Mesodermal cell (in vitro differentiated cells): ENCODE results near the gene FKBP4.

ENCODE experiments used
- H3K27ac ChIP-seq: 2 replicates; pipeline ENCODE4 v1.7.0; 2013; ENCODE audit warnings: mild to moderate bottlenecking, low read depth, low read length, moderate library complexity; ENCODE audit not compliant: severe bottlenecking
- H3K36me3 ChIP-seq: 2 replicates; pipeline ENCODE4 v1.7.1; 2013; ENCODE audit warnings: mild to moderate bottlenecking, low read length, moderate library complexity; ENCODE audit not compliant: control insufficient read depth, insufficient read depth
- H3K4me1 ChIP-seq: one replicate; pipeline ENCODE4 v1.7.1; 2013; ENCODE audit warnings: mild to moderate bottlenecking, low read length; ENCODE audit not compliant: insufficient read depth, control insufficient read depth, poor library complexity, severe bottlenecking
- H3K4me3 ChIP-seq: 2 replicates; pipeline ENCODE4 v1.7.0; 2013; ENCODE audit warnings: low read length, control low read depth, mild to moderate bottlenecking; ENCODE audit not compliant: insufficient read depth, poor library complexity, severe bottlenecking; ENCODE audit errors: extremely low read depth
- H3K9me3 ChIP-seq: 2 replicates; pipeline ENCODE4 v1.7.1; 2013; ENCODE audit warnings: mild to moderate bottlenecking, low read length, moderate library complexity; ENCODE audit not compliant: control insufficient read depth
- WGBS, 2 experiments: methylation state at CpG; one replicate each; pipeline ENCODE4 v1.1.5; 2013; ENCODE audit warnings: missing lambda C conversion rate in 2 of 2; ENCODE audit not compliant: insufficient coverage in 2 of 2; 5-methylcytosine and 5-hydroxymethylcytosine counted together

The FKBP4 gene

DNA sequence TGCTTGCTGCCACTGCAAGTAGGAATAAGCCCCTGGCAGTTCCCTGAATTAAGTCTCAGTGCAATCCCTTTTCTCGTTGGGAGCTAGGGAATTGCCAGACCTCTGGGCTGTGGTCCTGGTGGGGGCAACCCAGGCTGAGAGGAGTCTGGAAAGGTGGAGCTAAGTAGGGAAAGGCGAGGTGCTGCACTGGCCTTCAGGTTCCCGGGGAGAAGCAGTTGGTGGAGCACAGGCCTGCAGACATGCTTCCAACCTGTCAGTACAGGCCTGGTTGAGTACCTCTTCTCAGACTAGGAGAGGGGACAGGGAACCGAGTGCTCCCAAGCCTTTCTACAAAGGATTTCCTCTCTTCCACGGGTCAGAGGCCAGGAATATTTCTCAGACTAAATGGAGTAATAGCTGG, 38.6 kb downstream of the FKBP4 start:
- Histone ChIP-seq H3K9me3 (no peaks in the 10 kb centered on the region), H3K27ac (no peak overlapping the region), H3K36me3 (peaks cover 20% of the 10 kb centered on the region), H3K4me1 (peaks cover 13% of the 10 kb centered on the region), H3K4me3 (no peak overlapping the region)
- WGBS, 2 experiments = 80 to 87% methylated on average over 3 of the region's 5 CpGs

DNA sequence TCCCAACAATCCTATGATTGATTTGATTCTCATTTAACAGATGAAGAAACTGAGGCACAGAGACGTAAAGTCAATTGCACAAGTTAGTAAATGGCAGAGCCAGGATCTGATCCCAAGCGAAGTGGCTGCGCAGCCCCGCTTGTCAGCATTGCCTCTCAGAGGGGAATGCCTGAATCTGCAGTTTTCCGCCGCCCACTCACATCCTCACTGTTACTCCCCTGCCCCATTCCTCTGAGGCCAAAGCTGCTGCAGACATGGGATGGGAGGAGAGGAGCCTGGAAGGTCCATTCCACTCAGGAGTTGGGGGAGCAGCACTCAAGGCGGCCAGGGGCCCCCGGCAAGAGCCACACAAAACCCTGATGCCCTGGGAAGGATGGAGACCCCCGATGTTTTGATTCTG, 39.0 kb downstream of the FKBP4 start:
- H3K9me3 ChIP-seq = no peaks in the 10 kb centered on the region
- H3K4me1 ChIP-seq = peaks cover 13% of the 10 kb centered on the region
- WGBS, 2 experiments = 88 to 93% methylated on average over 7 of the region's 9 CpGs
- H3K4me3 ChIP-seq = no peak overlapping the region
- H3K36me3 ChIP-seq = peaks cover 19% of the 10 kb centered on the region
- peak overlapping the region; percentile 19 for H3K27ac ChIP-seq

DNA sequence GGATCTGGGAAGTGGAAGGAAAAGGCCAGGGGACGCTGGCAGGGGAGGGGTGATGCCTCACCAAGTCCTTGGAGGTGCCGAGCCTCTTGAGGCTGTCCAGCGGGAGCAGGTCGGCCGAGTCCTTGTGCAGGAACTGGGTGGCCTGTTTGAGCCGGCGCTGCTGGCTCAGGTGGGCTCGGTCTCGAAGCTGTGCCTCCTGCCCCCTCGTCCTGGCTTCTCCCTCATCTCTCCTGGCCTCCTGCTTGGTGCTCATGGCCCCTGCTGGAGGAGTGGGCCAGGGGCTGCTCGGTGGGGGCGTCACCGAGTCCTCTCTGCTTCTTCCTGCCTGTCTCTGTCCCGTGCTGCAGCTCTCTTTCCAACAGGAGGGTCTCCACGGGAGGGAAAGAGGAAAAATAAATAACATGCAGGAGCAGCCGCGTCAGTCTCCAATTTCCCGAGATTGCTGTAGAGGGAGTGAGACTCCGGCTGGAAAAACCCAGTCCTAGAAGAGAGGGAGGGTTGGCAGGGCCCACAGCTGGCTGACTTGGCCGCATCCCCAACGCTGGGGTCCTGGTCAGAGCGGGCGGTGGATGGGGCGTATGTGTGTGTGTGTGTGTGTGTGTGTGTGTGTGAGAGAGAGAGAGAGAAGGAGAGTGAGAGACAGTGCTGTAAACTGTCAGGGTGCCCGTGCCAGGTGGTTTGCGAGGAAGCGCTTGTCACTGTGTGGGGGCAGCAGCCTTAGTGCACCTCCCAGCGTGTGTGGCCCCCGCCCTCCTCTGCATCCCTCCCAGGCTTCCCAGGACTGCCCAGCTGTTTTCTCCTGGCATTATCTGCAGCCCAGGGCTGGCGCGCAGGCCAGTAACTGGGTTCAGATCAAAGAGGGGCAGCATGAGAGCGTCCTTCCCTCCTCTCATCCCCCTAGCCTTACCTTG, 40.1 kb downstream of the FKBP4 start, which contains the start of gene NRIP2:
TSS of gene NRIP2 (minus strand) at position 455 of the 911 bp plus-strand sequence. CDS start at position 403, 52 bp downstream.
- no peak within 1 kb of the TSS for H3K4me3 ChIP-seq
- peak within 1 kb of the TSS; percentile 19 for H3K27ac ChIP-seq
- H3K9me3 ChIP-seq = no peaks in the 10 kb centered on the region
- WGBS, 2 experiments = 47 to 58% methylated on average over 26 to 28 of the region's 32 CpGs
- H3K4me1 ChIP-seq = peaks cover 13% of the 10 kb centered on the region
- peaks cover 11% of the 10 kb centered on the region for H3K36me3 ChIP-seq

DNA sequence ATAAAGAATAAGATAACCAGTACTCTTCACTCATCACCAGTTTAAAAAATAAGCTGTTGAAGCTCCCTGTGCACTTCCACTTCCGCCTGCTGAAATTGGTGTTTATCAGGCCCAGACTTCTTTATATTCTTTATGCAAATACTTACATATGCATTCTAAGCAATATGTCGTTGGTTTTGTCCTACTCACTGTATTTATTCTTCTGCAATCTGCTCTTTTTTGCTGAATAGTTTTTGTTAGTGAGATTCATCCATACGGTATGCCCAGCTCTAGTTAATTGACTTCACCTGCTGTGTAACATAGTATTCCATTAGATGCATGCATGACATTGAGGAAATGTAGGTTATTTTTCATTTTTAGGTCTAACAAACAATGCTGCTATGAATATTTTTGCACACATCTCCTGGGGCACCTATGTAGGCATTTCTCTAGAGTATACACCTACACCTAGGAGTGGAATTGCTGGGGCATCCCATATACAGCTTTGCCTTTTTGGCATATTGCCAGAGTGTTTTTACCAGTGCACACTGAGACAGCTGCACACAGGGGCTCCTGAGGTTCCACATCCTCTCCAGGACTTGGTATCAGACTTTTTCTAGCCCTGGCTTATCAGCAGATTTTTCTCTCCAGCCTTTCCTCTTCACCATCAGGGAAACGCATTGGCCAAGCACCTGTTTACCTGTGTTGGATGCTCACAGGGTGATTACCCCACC, 41.1 kb downstream of the FKBP4 start:
- Histone ChIP-seq H3K4me3 (no peak overlapping the region), H3K36me3 (peaks cover 4% of the 10 kb centered on the region), H3K4me1 (peaks cover 13% of the 10 kb centered on the region), H3K9me3 (no peaks in the 10 kb centered on the region), H3K27ac (no peak overlapping the region)
- WGBS, 2 experiments = 82 to 93% methylated on average over 1 to 2 of the region's 4 CpGs

DNA sequence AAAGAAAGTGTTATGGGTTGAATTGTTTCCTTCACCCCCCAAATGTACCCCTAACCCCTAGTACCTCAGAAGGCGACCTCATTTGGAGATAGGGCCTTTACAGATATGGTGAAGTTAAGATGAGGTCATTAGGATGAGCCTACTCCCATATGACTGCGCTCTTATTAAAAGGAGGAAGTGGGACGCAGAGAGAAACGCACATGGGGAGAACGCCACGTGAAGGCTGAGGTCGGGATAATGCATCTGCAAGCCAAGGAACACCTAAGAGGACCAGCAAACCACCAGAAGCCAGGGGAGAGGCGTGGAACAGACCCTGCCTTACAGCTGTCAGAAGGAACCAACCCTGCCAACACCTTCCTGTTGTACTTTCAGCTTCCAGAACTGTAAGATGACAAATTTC, 41.8 kb downstream of the FKBP4 start:
- Histone ChIP-seq H3K4me1 (peaks cover 13% of the 10 kb centered on the region), H3K36me3 (peaks cover 4% of the 10 kb centered on the region), H3K9me3 (no peaks in the 10 kb centered on the region), H3K4me3 (no peak overlapping the region), H3K27ac (no peak overlapping the region)
- WGBS, 2 experiments = 84 to 95% methylated on average over 7 of the region's 8 CpGs

DNA sequence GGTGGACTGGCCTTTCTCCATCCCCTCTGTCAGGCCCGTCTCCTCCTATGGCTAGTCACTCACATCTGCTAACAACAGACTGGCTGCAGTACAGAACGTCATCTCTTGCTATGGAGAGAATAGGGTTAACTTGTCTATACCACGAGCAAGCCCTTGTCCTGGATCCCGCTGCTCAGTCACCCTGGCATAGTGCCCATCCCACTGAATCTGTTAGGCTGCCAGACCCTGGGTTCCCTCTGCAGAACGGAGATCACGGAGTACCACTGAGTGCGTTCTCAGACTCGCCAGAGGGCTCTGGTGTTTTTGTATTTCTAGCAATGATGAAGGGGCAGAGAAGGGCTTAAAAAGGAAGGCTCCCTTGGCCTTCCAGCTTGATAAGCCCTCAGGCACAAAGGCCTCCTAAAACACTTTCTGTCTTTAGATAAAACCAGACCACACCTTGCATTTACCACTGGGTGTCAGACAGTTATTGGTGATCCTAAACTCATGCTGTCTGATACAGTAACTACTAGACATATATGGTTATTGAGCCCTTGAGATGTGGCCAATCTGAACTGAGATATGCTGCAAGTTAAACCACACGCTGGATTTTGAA, 46.4 kb downstream of the FKBP4 start:
- Histone ChIP-seq H3K4me1 (peaks cover 13% of the 10 kb centered on the region), H3K27ac (no peak overlapping the region), H3K9me3 (no peaks in the 10 kb centered on the region), H3K36me3 (peaks cover 4% of the 10 kb centered on the region), H3K4me3 (no peak overlapping the region)
- WGBS, 2 experiments = 83 to 93% methylated on average over 5 to 8 of the region's 9 CpGs

DNA sequence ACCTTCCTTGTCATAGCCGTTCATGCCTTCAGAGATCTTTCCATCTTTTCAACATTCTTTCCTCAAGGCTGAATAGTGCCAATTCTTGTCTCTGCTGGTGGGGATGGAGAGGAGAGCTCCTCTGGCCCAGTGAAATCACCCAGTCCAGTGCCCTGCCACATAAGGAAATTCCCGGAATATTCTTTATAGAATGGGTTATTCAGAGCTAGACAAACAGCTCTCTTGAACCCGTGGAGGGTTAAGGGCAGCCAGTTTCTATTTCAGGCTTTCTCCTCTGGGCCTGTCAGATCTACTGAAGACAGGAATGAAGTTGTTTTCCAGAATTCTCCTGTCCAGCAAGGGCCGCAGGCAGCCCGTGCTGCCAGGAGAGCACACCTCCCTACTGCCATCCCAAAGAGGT, 48.2 kb downstream of the FKBP4 start:
- 76 to 90% methylated on average over 3 to 4 of the region's 5 CpGs for WGBS, 2 experiments
- H3K27ac ChIP-seq = no peak overlapping the region

DNA sequence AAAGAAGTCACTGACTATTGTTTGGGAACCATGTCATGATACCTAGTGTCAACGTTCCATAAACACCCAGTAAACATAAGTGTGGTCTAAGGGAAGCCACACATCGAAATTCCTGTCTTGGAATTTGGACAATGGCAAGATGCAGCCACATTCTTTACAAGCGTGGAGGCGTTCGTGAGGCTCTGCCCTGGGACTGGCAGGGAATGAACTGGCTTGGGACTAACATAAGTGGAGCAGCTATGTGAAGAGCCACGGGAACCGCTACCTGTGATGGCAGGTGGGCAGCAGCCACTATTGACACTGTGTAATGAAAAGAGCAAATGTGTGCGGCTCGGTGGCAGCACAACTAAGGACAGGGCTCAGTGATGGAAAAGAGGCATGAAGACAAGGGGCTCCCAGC, 50.0 kb downstream of the FKBP4 start:
- Histone ChIP-seq H3K9me3 (no peaks in the 10 kb centered on the region), H3K4me3 (no peak overlapping the region), H3K36me3 (peaks cover 3% of the 10 kb centered on the region), H3K4me1 (peaks cover 17% of the 10 kb centered on the region), H3K27ac (peak overlapping the region; percentile 70)
- WGBS, 2 experiments = 85 to 94% methylated on average over 8 to 9 of the region's 9 CpGs

More for the DNA sequence above, 48.2 kb downstream of the FKBP4 start:
- Histone ChIP-seq H3K36me3 (peaks cover 4% of the 10 kb centered on the region), H3K4me3 (no peak overlapping the region), H3K9me3 (no peaks in the 10 kb centered on the region), H3K4me1 (peaks cover 17% of the 10 kb centered on the region)

DNA sequence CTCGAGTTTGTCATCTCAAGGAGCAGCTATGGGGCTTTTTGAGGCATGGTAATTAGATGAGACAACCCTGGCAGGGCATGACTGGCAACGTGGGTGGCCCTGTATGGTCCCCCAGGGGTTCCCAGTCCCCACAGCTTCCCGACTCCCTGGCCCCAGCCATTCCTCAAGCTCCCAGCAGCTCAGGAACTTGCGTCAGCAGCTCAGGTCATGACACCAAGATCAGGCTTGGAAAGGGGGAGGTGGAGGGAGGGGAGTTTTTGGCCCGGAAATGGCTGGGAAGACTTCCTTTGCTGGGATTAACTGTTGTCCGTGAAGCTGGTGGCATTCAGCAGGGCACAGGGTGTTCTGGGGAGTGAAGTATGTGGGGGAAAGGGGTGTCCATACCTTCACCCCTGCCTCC, 50.5 kb downstream of the FKBP4 start:
- Histone ChIP-seq H3K9me3 (no peaks in the 10 kb centered on the region), H3K4me1 (peaks cover 17% of the 10 kb centered on the region), H3K4me3 (no peak overlapping the region), H3K27ac (peak overlapping the region; percentile 70), H3K36me3 (no peaks in the 10 kb centered on the region)
- WGBS, 2 experiments = 61 to 71% methylated on average over 2 to 4 of the region's 6 CpGs

DNA sequence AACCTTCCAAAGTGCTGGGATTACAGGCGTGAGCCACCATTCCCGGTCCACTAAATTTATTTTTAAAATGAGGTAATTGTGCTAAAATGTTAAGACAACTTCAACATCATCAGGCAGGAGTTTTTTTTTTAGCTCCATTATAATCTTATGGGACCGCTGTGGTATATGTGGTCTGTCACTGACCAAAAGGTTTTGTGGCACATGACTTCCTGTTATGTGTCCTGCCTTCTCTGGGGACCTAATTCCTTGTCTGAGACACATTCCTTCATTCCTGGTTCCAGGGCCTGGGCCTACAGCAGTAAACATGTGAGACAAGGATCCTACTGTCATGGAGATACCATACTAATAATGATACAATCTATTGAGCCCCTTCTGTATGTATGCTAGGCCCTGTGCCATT, 57.2 kb downstream of the FKBP4 start:
- H3K4me3 ChIP-seq = no peak overlapping the region
- no peaks in the 10 kb centered on the region for H3K4me1 ChIP-seq
- no peaks in the 10 kb centered on the region for H3K9me3 ChIP-seq
- 80% methylated on average over 1 of the region's 3 CpGs; no CpG with 5 or more reads in 1 of the 2 experiments for WGBS, 2 experiments
- H3K27ac ChIP-seq = no peak overlapping the region
- no peaks in the 10 kb centered on the region for H3K36me3 ChIP-seq
